Kidney (tissue), 14 donors: ENCODE measurements around the gene GALK2. TPM values are rescaled to one million over a fixed set of nuclear protein-coding genes. Genes with fewer than 3 reads are reported as not detected.

ENCODE experiments used
- DNase-seq, 5 donors: peaks; one replicate each; pipeline ENCODE4 v3.0.0-alpha.2; 2013 to 2020
- FAIRE-seq: peaks from 2 replicates; lab custom pipeline; 2012; peaks lifted over from hg19 to GRCh38; lab: Jason Lieb, UNC
- H3K27ac ChIP-seq, 2 donors: one replicate each; pipeline ENCODE4 v1.7.0; 2013; ENCODE audit warnings: low read depth in 2 of 2, low read length in 2 of 2, inconsistent platforms in 1 of 2
- H3K27me3 ChIP-seq: one replicate; pipeline ENCODE4 v1.7.1; 2013; ENCODE audit warnings: low read length, inconsistent platforms; ENCODE audit not compliant: control insufficient read depth, insufficient read depth
- H3K36me3 ChIP-seq, 3 donors: one replicate each; pipeline versions ENCODE4 v1.7.0 to v1.7.1; 2013; ENCODE audit warnings: low read length in 3 of 3, control low read depth in 1 of 3, inconsistent platforms in 1 of 3; ENCODE audit not compliant: insufficient read depth in 3 of 3, control insufficient read depth in 2 of 3
- H3K4me1 ChIP-seq, 3 donors: one replicate each; pipeline versions ENCODE4 v1.7.0 to v1.7.1; 2013; ENCODE audit warnings: low read length in 3 of 3, inconsistent platforms in 1 of 3, low read depth in 1 of 3; ENCODE audit not compliant: control insufficient read depth in 2 of 3, insufficient read depth in 2 of 3
- H3K4me3 ChIP-seq, 3 donors: one replicate each; pipeline versions ENCODE4 v1.7.0 to v1.8.1; 2013; ENCODE audit warnings: low read length in 3 of 3, control low read depth in 1 of 3, inconsistent platforms in 1 of 3
- H3K9ac ChIP-seq, 3 donors: one replicate each; pipeline versions ENCODE4 v1.7.0 to v1.7.1; 2013; ENCODE audit warnings: low read length in 3 of 3, control low read depth in 1 of 3, inconsistent platforms in 1 of 3
- H3K9me3 ChIP-seq, 3 donors: one replicate each; pipeline versions ENCODE4 v1.7.0 to v1.7.1; 2013; ENCODE audit warnings: low read length in 3 of 3, control low read depth in 1 of 3, inconsistent platforms in 1 of 3; ENCODE audit not compliant: control insufficient read depth in 2 of 3, insufficient read depth in 1 of 3
- CTCF ChIP-seq: IDR thresholded peaks from 3 replicates; pipeline ENCODE4 v1.5.1; 2012; ENCODE audit warnings: mild to moderate bottlenecking, moderate library complexity, borderline replicate concordance; ENCODE audit not compliant: insufficient read depth; ENCODE audit errors: extremely low read depth
- intact Hi-C: fragments of 100-400 bp; cut with DNase I; formaldehyde crosslinking; loops from one replicate; pipeline ENCODE4 v1.11.1; 2022
- polyA plus RNA-seq: library from polyadenylated mRNA; stranded (reverse); fragments of 350-450 nt; fragmentation: Illumina TruSeq; extraction: RNeasy Lipid Tissue Mini Kit (QIAGEN cat#74804); gene quantifications from one replicate; pipeline ENCODE4 v1.2.3, GENCODE V29; 2014; ENCODE audit warnings: low read depth, low replicate concordance; ENCODE audit not compliant: insufficient read depth
- total RNA-seq: library from RNA; stranded (reverse); fragmentation: NEBNext Ultra II Directional; extraction: Animal tissue kit (Norgen Biotek cat#: 25700); gene quantifications from one replicate; pipeline ENCODE4 v1.2.1, GENCODE V29; 2021
- donor health status: control.
- donor health status: control.
- donor health status: control.
- donor health status: control.
- donor health status: control.
- donor health status: DM: yes; HTN: yes; CAD: no.
- donor health status: Normal renal cell carcinoma (clear cell type).

Gene GALK2
- total and polyA plus RNA-seq, 2 donors from 2014 or later = 36.4 to 40.6 TPM

- no peak for DNase-seq
- Histone ChIP-seq H3K4me3 (no peak overlapping the region), H3K4me1 (no peaks in the 10 kb centered on the region), H3K27me3 (no peaks in the 10 kb centered on the region), H3K9me3 (no peaks in the 10 kb centered on the region), H3K9ac (no peak overlapping the region), H3K36me3 (peaks cover 0 to 7% (median 5%) of the 10 kb centered on the region in 3 donors), H3K27ac (no peak overlapping the region)
- TF ChIP-seq CTCF = no peak
- intact Hi-C loops = no loop called here
- no peak for FAIRE-seq
Measured at GRCh38 chr15:49301562-49301961, 131.5 kb downstream of the GALK2 start.

- no peaks in the 10 kb centered on the region for H3K27me3 ChIP-seq
- H3K9ac ChIP-seq = no peak overlapping the region
- H3K4me1 ChIP-seq = no peaks in the 10 kb centered on the region
- no peak for TF ChIP-seq CTCF
- DNase-seq = no peak
- no peaks in the 10 kb centered on the region for H3K9me3 ChIP-seq
- intact Hi-C loops = no loop called here
- FAIRE-seq = no peak
- peaks cover 0 to 7% (median 5%) of the 10 kb centered on the region in 3 donors for H3K36me3 ChIP-seq
- no peak overlapping the region for H3K27ac ChIP-seq
- no peak overlapping the region for H3K4me3 ChIP-seq
Measured at GRCh38 chr15:49303003-49303402, 133.0 kb downstream of the GALK2 start.

GRCh38 chr15:49306551-49306950 lies 136.5 kb downstream of the GALK2 start:
- Histone ChIP-seq H3K9ac (no peak overlapping the region), H3K9me3 (no peaks in the 10 kb centered on the region), H3K4me1 (no peaks in the 10 kb centered on the region), H3K27me3 (no peaks in the 10 kb centered on the region), H3K27ac (no peak overlapping the region), H3K36me3 (peaks cover 0 to 8% (median 7%) of the 10 kb centered on the region in 3 donors), H3K4me3 (no peak overlapping the region)
- intact Hi-C loops = no loop called here
- DNase-seq (no peak), FAIRE-seq (no peak)
- TF ChIP-seq CTCF = no peak

GRCh38 chr15:49308686-49309085 lies 138.6 kb downstream of the GALK2 start:
- H3K4me1 ChIP-seq = no peaks in the 10 kb centered on the region
- FAIRE-seq (no peak), DNase-seq (no peak)
- peaks cover 0 to 12% (median 7%) of the 10 kb centered on the region in 3 donors for H3K36me3 ChIP-seq
- no peak overlapping the region for H3K9ac ChIP-seq
- H3K27ac ChIP-seq = no peak overlapping the region
- no peak overlapping the region for H3K4me3 ChIP-seq
- no peaks in the 10 kb centered on the region for H3K9me3 ChIP-seq
- H3K27me3 ChIP-seq = no peaks in the 10 kb centered on the region
- no peak for TF ChIP-seq CTCF
- intact Hi-C loops = no loop called here
